HepG2 (cell line): ENCODE measurements around the gene NCOA7. TPM values are rescaled to one million over a fixed set of nuclear protein-coding genes. Genes with fewer than 3 reads are reported as not detected.

Experiments
- ATF4 ChIP-seq, 2 experiments: fragments of 450-650 bp in 1 of 2; sonication (generic) in 1 of 2; formaldehyde crosslinking; IDR thresholded peaks; 2 replicates each; pipeline versions ENCODE4 v1.5.0 to v1.8.0; 2020 to 2022; ENCODE audit warnings: mild to moderate bottlenecking in 1 of 2, missing genetic modification reagents in 1 of 2
- CTCF ChIP-seq: sonication (generic); formaldehyde crosslinking; IDR thresholded peaks from 2 replicates; pipeline ENCODE4 v1.5.0; 2020; ENCODE audit warnings: mild to moderate bottlenecking, missing genetic modification reagents, moderate library complexity
- GMEB1 ChIP-seq: sonication (generic); formaldehyde crosslinking; IDR thresholded peaks from 2 replicates; pipeline ENCODE4 v1.5.1; 2020; ENCODE audit warnings: missing genetic modification reagents, mild to moderate bottlenecking, borderline replicate concordance
- HNRNPL ChIP-seq: fragments of 200-400 bp; formaldehyde crosslinking; IDR thresholded peaks from 2 replicates; pipeline ENCODE4 v1.6.1; 2017; ENCODE audit warnings: mild to moderate bottlenecking, low read depth, low read length
- LCORL ChIP-seq, 2 experiments: fragments of 450-650 bp in 1 of 2; sonication (generic) in 1 of 2; formaldehyde crosslinking in 1 of 2; IDR thresholded peaks; 2 replicates each; pipeline versions ENCODE4 v1.5.0 to v1.6.1; 2017 to 2020; ENCODE audit warnings: antibody characterized with exemption in 1 of 2, missing genetic modification reagents in 1 of 2
- ZFP91 ChIP-seq: sonication (generic); formaldehyde crosslinking; IDR thresholded peaks from 2 replicates; pipeline ENCODE4 v1.9.0; 2022; ENCODE audit warnings: missing genetic modification reagents, mild to moderate bottlenecking, borderline replicate concordance
- ZFX ChIP-seq: sonication (generic); formaldehyde crosslinking; IDR thresholded peaks from 2 replicates; pipeline ENCODE4 v1.4.0; 2020; ENCODE audit warnings: mild to moderate bottlenecking, low read depth, missing genetic modification reagents, moderate library complexity
- ZMYM3 ChIP-seq: sonication (generic); formaldehyde crosslinking; IDR thresholded peaks from 2 replicates; pipeline ENCODE4 v1.5.1; 2020; ENCODE audit warnings: mild to moderate bottlenecking, missing genetic modification reagents
- ZNF275 ChIP-seq: sonication (generic); formaldehyde crosslinking; IDR thresholded peaks from 2 replicates; pipeline ENCODE4 v1.8.0; 2022; ENCODE audit warnings: missing genetic modification reagents, mild to moderate bottlenecking, inconsistent platforms, borderline replicate concordance
- ZNF3 ChIP-seq: IDR thresholded peaks from 2 replicates; pipeline ENCODE4 v1.7.0; 2017; ENCODE audit warnings: inconsistent platforms
- ZNF543 ChIP-seq: sonication (generic); formaldehyde crosslinking; IDR thresholded peaks from 2 replicates; pipeline ENCODE4 v1.4.0; 2020; ENCODE audit warnings: mild to moderate bottlenecking, missing genetic modification reagents
- ZNF577 ChIP-seq: sonication (generic); formaldehyde crosslinking; IDR thresholded peaks from 2 replicates; pipeline ENCODE4 v1.4.0; 2020; ENCODE audit warnings: mild to moderate bottlenecking, low read depth, missing genetic modification reagents, borderline replicate concordance
- ZNF607 ChIP-seq: sonication (generic); formaldehyde crosslinking; IDR thresholded peaks from 2 replicates; pipeline ENCODE4 v1.5.1; 2020; ENCODE audit warnings: missing genetic modification reagents, mild to moderate bottlenecking, borderline replicate concordance
- ZNF674 ChIP-seq: sonication (generic); formaldehyde crosslinking; IDR thresholded peaks from 2 replicates; pipeline ENCODE4 v1.5.0; 2020; ENCODE audit warnings: low read depth, mild to moderate bottlenecking, missing genetic modification reagents
- polyA plus RNA-seq, 8 experiments: library from polyadenylated mRNA; depleted of rRNA in 3 of 8; stranded (reverse) in 7 of 8; unstranded in 1 of 8; fragments of >200 nt; fragmentation: Illumina TruSeq in 4 of 8; extraction: Trizol in 4 of 8; gene quantifications; 2 replicates each; pipeline versions ENCODE4 v1.2.1 to v1.2.3, GENCODE V29; 2011 to 2016; ENCODE audit warnings: low read depth in 4 of 8, missing spikeins in 1 of 8, mixed read lengths in 1 of 8; ENCODE audit not compliant: insufficient read depth in 1 of 8
- total RNA-seq, 5 experiments: library from RNA; depleted of rRNA; stranded (reverse); fragments of >200 nt; fragmentation: Illumina TruSeq; extraction: Trizol; gene quantifications; 2 replicates each; pipeline ENCODE4 v1.2.3, GENCODE V29; 2016; ENCODE audit warnings: low read depth in 1 of 5

Gene NCOA7
- total and polyA plus RNA-seq, 2 of the 13 experiments (the other 11 are each of a cell fraction or from before 2014, with no cell fraction given), result 13.6 to 20.8 TPM

- TF ChIP-seq ZNF543 (no peak), ZNF577 (CRISPR knock-in tag) (no peak), ZMYM3 (no peak), HNRNPL (no peak), CTCF (CRISPR knock-in tag) (no peak), ZFP91 (no peak), ZFX (CRISPR knock-in tag) (no peak), LCORL (IDR thresholded peaks at IDR 0.05) (no peak), LCORL (CRISPR knock-in tag; IDR thresholded peaks at IDR 0.05) (no peak), ZNF607 (no peak), ZNF275 (no peak), ATF4 (CRISPR knock-in tag; IDR thresholded peaks at IDR 0.05) (no peak), ZNF3 (CRISPR knock-in tag) (no peak), ZNF674 (CRISPR knock-in tag) (no peak), GMEB1 (CRISPR knock-in tag) (no peak)
Observed at GRCh38 chr6:125868678-125869395, 78.1 kb downstream of the NCOA7 start (continued).
